H9 (cell line): Measurements from ENCODE around the gene ITGA1. TPM values are rescaled to one million over a fixed set of nuclear protein-coding genes. Genes with fewer than 3 reads are reported as not detected.

Experiments used
- DNase-seq: peaks from one replicate; pipeline ENCODE4 v3.0.0-alpha.2; 2017
- H2AFZ ChIP-seq: one replicate; pipeline ENCODE4 v1.6.1; 2013; ENCODE audit warnings: mild to moderate bottlenecking, low read length, control low read depth, moderate library complexity
- H2AK5ac ChIP-seq: 2 replicates; pipeline ENCODE4 v1.6.1; 2013; ENCODE audit warnings: low read length, control low read depth, mixed read lengths; ENCODE audit not compliant: insufficient read length
- H2BK120ac ChIP-seq: one replicate; pipeline ENCODE4 v1.6.1; 2013; ENCODE audit warnings: low read depth, mild to moderate bottlenecking, low read length, control low read depth, inconsistent platforms; ENCODE audit not compliant: poor library complexity, severe bottlenecking
- H2BK12ac ChIP-seq: 2 replicates; pipeline ENCODE4 v1.6.1; 2013; ENCODE audit warnings: low read length, control low read depth, mixed read lengths, low read depth; ENCODE audit not compliant: insufficient read length
- H2BK15ac ChIP-seq: 2 replicates; pipeline ENCODE4 v1.6.1; 2013; ENCODE audit warnings: low read depth, low read length, control low read depth
- H2BK20ac ChIP-seq: one replicate; pipeline ENCODE4 v1.6.1; 2013; ENCODE audit warnings: low read depth, mild to moderate bottlenecking, low read length, control low read depth, inconsistent platforms; ENCODE audit not compliant: poor library complexity, severe bottlenecking
- H2BK5ac ChIP-seq: 2 replicates; pipeline ENCODE4 v1.6.1; 2013; ENCODE audit warnings: low read length, control low read depth, mixed read lengths; ENCODE audit not compliant: insufficient read length
- H3K14ac ChIP-seq: 2 replicates; pipeline ENCODE4 v1.6.1; 2013; ENCODE audit warnings: low read length, control low read depth; ENCODE audit not compliant: insufficient read depth
- H3K18ac ChIP-seq: 2 replicates; pipeline ENCODE4 v1.6.1; 2013; ENCODE audit warnings: low read depth, mild to moderate bottlenecking, mixed read lengths, low read length, control low read depth; ENCODE audit not compliant: insufficient read length
- H3K23ac ChIP-seq: 2 replicates; pipeline ENCODE4 v1.6.1; 2013; ENCODE audit warnings: low read length, control low read depth, mixed read lengths, low read depth; ENCODE audit not compliant: insufficient read length
- H3K23me2 ChIP-seq: 2 replicates; pipeline ENCODE4 v1.6.1; 2013; ENCODE audit warnings: low read depth, mild to moderate bottlenecking, mixed read lengths, low read length, control low read depth; ENCODE audit not compliant: insufficient read length, poor library complexity, severe bottlenecking
- H3K27ac ChIP-seq: 2 replicates; pipeline ENCODE4 v1.5.1; 2013; ENCODE audit warnings: low read length, control low read depth, mixed read lengths, low read depth; ENCODE audit not compliant: insufficient read length
- H3K27me3 ChIP-seq: 2 replicates; pipeline ENCODE4 v1.6.1; 2013; ENCODE audit warnings: low read length, control low read depth, inconsistent platforms; ENCODE audit not compliant: insufficient read depth
- H3K4ac ChIP-seq: 2 replicates; pipeline ENCODE4 v1.6.1; 2013; ENCODE audit warnings: low read depth, mild to moderate bottlenecking, control low read depth, inconsistent platforms, low read length, moderate library complexity
- H3K4me1 ChIP-seq: 2 replicates; pipeline ENCODE4 v1.6.1; 2013; ENCODE audit warnings: low read length, control low read depth, inconsistent platforms; ENCODE audit not compliant: insufficient read depth
- H3K4me2 ChIP-seq: 2 replicates; pipeline ENCODE4 v1.6.1; 2013; ENCODE audit warnings: low read length, control low read depth, mixed read lengths; ENCODE audit not compliant: insufficient read length, insufficient read depth
- H3K56ac ChIP-seq: 2 replicates; pipeline ENCODE4 v1.6.1; 2013; ENCODE audit warnings: low read depth, mild to moderate bottlenecking, mixed read lengths, low read length, control low read depth; ENCODE audit not compliant: insufficient read length
- H3K79me1 ChIP-seq: 2 replicates; pipeline ENCODE4 v1.6.1; 2013; ENCODE audit warnings: low read depth, mild to moderate bottlenecking, moderate library complexity, low read length, control low read depth, inconsistent platforms; ENCODE audit not compliant: insufficient read depth, poor library complexity, severe bottlenecking
- H3K79me2 ChIP-seq: 2 replicates; pipeline ENCODE4 v1.6.1; 2013; ENCODE audit warnings: low read length, control low read depth, inconsistent platforms; ENCODE audit not compliant: insufficient read depth
- H3K9ac ChIP-seq: 2 replicates; pipeline ENCODE4 v1.6.1; 2013; ENCODE audit warnings: low read length, control low read depth, mixed read lengths; ENCODE audit not compliant: insufficient read length; ENCODE audit errors: extremely low read depth
- H3K9me3 ChIP-seq: one replicate; pipeline ENCODE4 v1.6.1; 2013; ENCODE audit warnings: low read depth, low read length, inconsistent platforms; ENCODE audit not compliant: control insufficient read depth
- H3T11ph ChIP-seq: one replicate; pipeline ENCODE4 v1.6.1; 2013; ENCODE audit warnings: mild to moderate bottlenecking, low read length, control low read depth, inconsistent platforms
- H4K20me1 ChIP-seq: one replicate; pipeline ENCODE4 v1.6.1; 2013; ENCODE audit not compliant: control insufficient read depth, insufficient read length, insufficient read depth
- H4K5ac ChIP-seq: 2 replicates; pipeline ENCODE4 v1.6.1; 2013; ENCODE audit warnings: low read depth, mild to moderate bottlenecking, mixed read lengths, low read length, control low read depth; ENCODE audit not compliant: insufficient read length
- H4K8ac ChIP-seq: replicated peaks from 2 replicates; pipeline ENCODE4 v1.6.1; 2013; ENCODE audit warnings: low read length, control low read depth, mixed read lengths, low read depth; ENCODE audit not compliant: insufficient read length
- H4K91ac ChIP-seq: 2 replicates; pipeline ENCODE4 v1.6.1; 2013; ENCODE audit warnings: low read depth, mild to moderate bottlenecking, moderate library complexity, mixed read lengths, low read length, control low read depth; ENCODE audit not compliant: insufficient read length
- H3K27ac Mint-ChIP-seq, 3 experiments: 2 replicates in 2 of 3; 3 replicates in 1 of 3; pipeline ENCODE4 v1.8.0; 2020 to 2021; ENCODE audit warnings: mixed read lengths in 3 of 3, mild to moderate bottlenecking in 1 of 3, moderate library complexity in 1 of 3
- H3K27me3 Mint-ChIP-seq: 2 replicates; pipeline ENCODE4 v1.8.0; 2021; ENCODE audit warnings: low read depth, mild to moderate bottlenecking, moderate library complexity, mixed read lengths
- H3K36me3 Mint-ChIP-seq, 3 experiments: 2 replicates in 2 of 3; 3 replicates in 1 of 3; pipeline ENCODE4 v1.8.0; 2020 to 2021; ENCODE audit warnings: low read depth in 3 of 3, mixed read lengths in 3 of 3; ENCODE audit not compliant: insufficient read depth in 1 of 3
- H3K4me1 Mint-ChIP-seq, 2 experiments: 2 replicates each; pipeline ENCODE4 v1.8.0; 2020; ENCODE audit warnings: mixed read lengths in 2 of 2
- H3K4me3 Mint-ChIP-seq, 2 experiments: 2 replicates in 1 of 2; 3 replicates in 1 of 2; pipeline ENCODE4 v1.8.0; 2020 to 2021; ENCODE audit warnings: mild to moderate bottlenecking in 2 of 2, mixed read lengths in 2 of 2, moderate library complexity in 1 of 2
- H3K9me3 Mint-ChIP-seq, 2 experiments: 2 replicates in 1 of 2; 3 replicates in 1 of 2; pipeline ENCODE4 v1.8.0; 2020; ENCODE audit warnings: mild to moderate bottlenecking in 2 of 2, mixed read lengths in 2 of 2, moderate library complexity in 1 of 2
- WGBS: extraction: QIAGEN DNeasy Blood & Tissue Kit; methylation state at CpG from one replicate; pipeline ENCODE4 v1.1.7; 2013; ENCODE audit warnings: missing lambda C conversion rate, low lambda C conversion rate, mixed read lengths; ENCODE audit not compliant: insufficient read length; ENCODE audit errors: extremely low coverage; 5-methylcytosine and 5-hydroxymethylcytosine counted together
- total RNA-seq: library from RNA; stranded (reverse); gene quantifications from 2 replicates; pipeline ENCODE4 v1.2.1, GENCODE V29; 2021
- TF ChIP-seq, protein P1 (sequence below): fragments of 200-600 bp; sonication (generic); conservative IDR thresholded peaks from 3 replicates; pipeline ENCODE4 v1.8.0; 2021; ENCODE audit warnings: antibody characterized with exemption, mild to moderate bottlenecking

ITGA1 gene
- total RNA-seq, 1 experiment from 2014 or later = 3.9 TPM

DNA sequence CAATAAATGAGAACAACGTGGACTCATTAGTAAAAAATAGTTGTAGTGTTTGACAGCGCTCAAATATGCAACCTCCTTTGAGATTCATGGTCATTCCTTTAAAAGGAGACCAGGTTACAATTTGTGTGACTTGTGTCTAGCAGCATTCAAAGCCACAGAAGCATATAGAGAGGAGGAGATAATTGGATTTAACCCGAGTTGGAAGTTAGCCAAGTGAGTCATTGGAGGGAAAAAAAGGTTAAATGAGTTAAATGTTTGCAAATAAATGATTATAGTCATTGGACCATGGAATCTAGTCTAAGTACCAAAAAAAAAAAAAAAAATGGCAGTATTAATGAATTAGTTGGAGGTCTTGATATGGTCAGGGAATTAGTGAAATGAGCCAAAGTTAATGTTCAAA is 90.9 kb downstream of the ITGA1 start:
- DNase-seq = no peak
- no peaks in the 10 kb centered on the region for H3K9me3 Mint-ChIP-seq
- H3K36me3 Mint-ChIP-seq = no peaks in the 10 kb centered on the region
- H3K4me1 ChIP-seq = no peaks in the 10 kb centered on the region
- H2BK15ac ChIP-seq = no peak overlapping the region
- H2BK5ac ChIP-seq = no peak overlapping the region
- no peak overlapping the region for H2BK12ac ChIP-seq
- H2BK120ac ChIP-seq = no peak overlapping the region
- no peak overlapping the region for H3K27ac ChIP-seq
- H3K9me3 ChIP-seq = no peaks in the 10 kb centered on the region
- H3K23me2 ChIP-seq = no peaks in the 10 kb centered on the region
- no peak overlapping the region for H3K9ac ChIP-seq
- no peak overlapping the region for H3K4ac ChIP-seq
- WGBS = no CpG with 5 or more reads among the region's 3 CpGs
- H4K91ac ChIP-seq = no peak overlapping the region
- H3K79me1 ChIP-seq = no peaks in the 10 kb centered on the region
- no peaks in the 10 kb centered on the region for H4K20me1 ChIP-seq
- no peak overlapping the region for H2AK5ac ChIP-seq
- H2BK20ac ChIP-seq = no peak overlapping the region
- no peak overlapping the region for H3K4me2 ChIP-seq
- no peak overlapping the region for H3K56ac ChIP-seq
- no peak overlapping the region for H3T11ph ChIP-seq
- H3K79me2 ChIP-seq = no peaks in the 10 kb centered on the region
- H3K14ac ChIP-seq = no peak overlapping the region
- H4K8ac ChIP-seq = no peak overlapping the region
- H2AFZ ChIP-seq = no peak overlapping the region
- H3K18ac ChIP-seq = no peak overlapping the region
- H3K23ac ChIP-seq = no peak overlapping the region
- no peak overlapping the region for H3K27ac Mint-ChIP-seq
- H3K27me3 ChIP-seq = no peaks in the 10 kb centered on the region
- H3K27me3 Mint-ChIP-seq = no peaks in the 10 kb centered on the region
- H3K4me3 Mint-ChIP-seq = no peak overlapping the region
- TF ChIP-seq, protein P1, sequence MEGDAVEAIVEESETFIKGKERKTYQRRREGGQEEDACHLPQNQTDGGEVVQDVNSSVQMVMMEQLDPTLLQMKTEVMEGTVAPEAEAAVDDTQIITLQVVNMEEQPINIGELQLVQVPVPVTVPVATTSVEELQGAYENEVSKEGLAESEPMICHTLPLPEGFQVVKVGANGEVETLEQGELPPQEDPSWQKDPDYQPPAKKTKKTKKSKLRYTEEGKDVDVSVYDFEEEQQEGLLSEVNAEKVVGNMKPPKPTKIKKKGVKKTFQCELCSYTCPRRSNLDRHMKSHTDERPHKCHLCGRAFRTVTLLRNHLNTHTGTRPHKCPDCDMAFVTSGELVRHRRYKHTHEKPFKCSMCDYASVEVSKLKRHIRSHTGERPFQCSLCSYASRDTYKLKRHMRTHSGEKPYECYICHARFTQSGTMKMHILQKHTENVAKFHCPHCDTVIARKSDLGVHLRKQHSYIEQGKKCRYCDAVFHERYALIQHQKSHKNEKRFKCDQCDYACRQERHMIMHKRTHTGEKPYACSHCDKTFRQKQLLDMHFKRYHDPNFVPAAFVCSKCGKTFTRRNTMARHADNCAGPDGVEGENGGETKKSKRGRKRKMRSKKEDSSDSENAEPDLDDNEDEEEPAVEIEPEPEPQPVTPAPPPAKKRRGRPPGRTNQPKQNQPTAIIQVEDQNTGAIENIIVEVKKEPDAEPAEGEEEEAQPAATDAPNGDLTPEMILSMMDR = no peak
- no peaks in the 10 kb centered on the region for H3K4me1 Mint-ChIP-seq
- H4K5ac ChIP-seq = no peak overlapping the region
